GM23248 (cell line): ENCODE results near the gene SUMF1.

Source experiments
- EZH2 ChIP-seq: fragments of 200-600 bp; sonication (generic); IDR thresholded peaks from 2 replicates; pipeline ENCODE4 v1.6.1; 2018; ENCODE audit warnings: antibody characterized with exemption, mild to moderate bottlenecking; ENCODE audit not compliant: insufficient read depth, poor library complexity, severe bottlenecking
- EZH2phosphoT487 ChIP-seq: fragments of 200-600 bp; sonication (generic); IDR thresholded peaks from 2 replicates; pipeline ENCODE4 v1.6.1; 2018; ENCODE audit warnings: antibody characterized with exemption, moderate library complexity, mild to moderate bottlenecking, low read depth; ENCODE audit not compliant: insufficient read depth

- no peak for TF ChIP-seq EZH2phosphoT487
- TF ChIP-seq EZH2 = no peak
These were observed 34.4 kb upstream of the SUMF1 start for GRCh38 chr3:4501437-4501836.
